Measurements from ENCODE around the gene SLC25A40.
"Not testable (repeated sequence)": the region's sequence is repeated elsewhere in the genome, so short reads cannot be mapped to it uniquely, and the experiment has no call there.

Gene SLC25A40

DNA sequence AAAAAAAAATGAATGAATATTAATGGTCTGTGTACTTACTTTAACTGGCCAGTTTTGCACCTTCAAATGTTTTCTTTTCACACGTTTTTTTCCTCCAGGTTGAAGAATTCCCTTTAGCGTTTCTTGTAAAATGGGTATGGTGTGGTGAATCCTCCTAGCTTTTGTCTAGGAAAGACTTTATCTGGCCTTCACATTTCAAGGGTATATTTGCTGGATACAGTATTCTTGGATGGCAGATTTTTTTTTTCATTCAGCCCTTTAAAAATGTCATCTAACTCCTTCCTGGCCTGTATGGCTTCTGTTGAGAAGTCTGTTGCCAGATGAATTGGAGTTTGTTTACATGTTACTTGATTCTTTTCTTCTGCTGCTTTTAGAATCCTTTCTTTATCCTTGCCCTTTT, 10.1 kb downstream of the SLC25A40 start:
- no peaks in the 10 kb centered on the region for H3K27me3 ChIP-seq (ENCODE audit: insufficient read depth, low read length)
- H3K36me3 ChIP-seq (ENCODE audit: insufficient read depth, low read depth, low read length), result peaks cover 10% of the 10 kb centered on the region; the same call in 1 of the 2 replicates
- H3K9ac ChIP-seq (ENCODE audit: low read depth, low read length), result no peak overlapping the region
- H3K27ac ChIP-seq (ENCODE audit: low read length), result no peak overlapping the region
- H3K4me3 ChIP-seq (ENCODE audit: low read length), result no peak overlapping the region
- peaks cover 3% of the 10 kb centered on the region; the same call in 1 of the 2 replicates for H3K4me1 ChIP-seq (ENCODE audit: insufficient read depth, low read length)
- H3K9me3 ChIP-seq (ENCODE audit: insufficient read depth, low read depth, low read length), result no peaks in the 10 kb centered on the region

DNA sequence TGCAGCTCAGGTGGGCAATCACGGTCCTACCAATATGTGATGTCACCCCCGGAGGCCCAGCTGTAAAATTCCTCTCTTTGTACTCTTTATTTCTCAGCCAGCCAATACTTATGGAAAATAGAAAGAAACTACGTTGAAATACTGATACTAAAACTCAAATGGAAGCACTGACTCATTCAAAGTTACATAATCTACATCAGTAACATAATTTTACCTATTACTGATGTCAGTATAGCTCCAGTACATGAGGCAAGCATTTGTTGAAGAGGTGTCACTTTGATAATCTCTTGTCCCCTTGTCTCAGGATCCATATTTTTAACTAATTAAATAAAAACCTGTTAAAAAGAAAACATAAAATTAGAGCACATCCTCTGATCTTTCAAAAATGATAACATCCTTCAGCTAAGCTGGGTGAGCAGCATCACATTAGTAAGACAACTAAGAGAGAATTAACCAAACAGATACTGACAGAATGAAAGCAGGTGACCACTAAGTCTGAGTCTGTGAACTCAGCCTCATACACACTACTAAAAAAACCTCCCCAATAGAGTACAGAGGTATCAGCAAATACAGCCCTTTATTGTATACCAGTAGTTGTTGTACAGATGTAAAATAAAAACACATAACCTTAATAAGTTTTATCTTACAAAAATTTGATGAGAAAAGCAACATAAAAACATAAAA, 17.6 kb downstream of the SLC25A40 start:
- H3K27ac ChIP-seq (ENCODE audit: low read length), result no peak overlapping the region
- no peak overlapping the region for H3K9ac ChIP-seq (ENCODE audit: low read depth, low read length)
- peaks cover 40% of the 10 kb centered on the region for H3K36me3 ChIP-seq (ENCODE audit: insufficient read depth, low read depth, low read length)
- no peaks in the 10 kb centered on the region for H3K9me3 ChIP-seq (ENCODE audit: insufficient read depth, low read depth, low read length)
- no peak overlapping the region for H3K4me3 ChIP-seq (ENCODE audit: low read length)
- H3K4me1 ChIP-seq (ENCODE audit: insufficient read depth, low read length), result peaks cover 6% of the 10 kb centered on the region; the same call in 1 of the 2 replicates
- H3K27me3 ChIP-seq (ENCODE audit: insufficient read depth, low read length), result no peaks in the 10 kb centered on the region

DNA sequence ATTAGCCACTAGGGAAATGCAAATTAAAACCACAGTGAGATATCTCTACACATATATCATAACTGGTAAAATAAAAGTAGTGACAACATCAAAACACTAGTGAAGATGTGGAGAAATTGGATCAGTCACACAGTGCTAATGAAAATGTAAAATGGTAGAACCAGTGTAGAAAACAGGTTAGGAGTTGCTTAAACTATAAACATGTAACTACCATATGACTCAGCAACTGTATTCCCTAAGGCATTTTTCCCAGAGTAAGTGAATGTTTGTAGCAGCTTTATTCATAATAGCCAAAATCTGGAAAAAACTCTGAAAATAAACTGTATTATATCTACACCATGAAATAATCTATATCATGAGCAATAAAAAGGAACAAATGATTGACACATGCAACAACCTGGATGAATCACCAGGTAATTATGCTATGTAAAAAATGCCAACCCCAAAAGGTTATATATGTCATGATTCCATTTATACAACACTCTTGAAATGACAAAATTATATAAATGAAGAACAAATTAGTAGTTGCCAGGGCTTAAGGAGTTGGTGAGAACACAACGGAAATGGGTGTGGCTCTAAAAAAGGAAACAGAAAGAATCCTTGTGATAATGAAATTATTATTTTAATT, 22.8 kb downstream of the SLC25A40 start:
- Histone ChIP-seq H3K9me3 (ENCODE audit: insufficient read depth, low read depth, low read length) (no peaks in the 10 kb centered on the region), H3K27me3 (ENCODE audit: insufficient read depth, low read length) (no peaks in the 10 kb centered on the region), H3K4me1 (ENCODE audit: insufficient read depth, low read length) (peaks cover 6% of the 10 kb centered on the region; the same call in 1 of the 2 replicates), H3K9ac (ENCODE audit: low read depth, low read length) (no peak overlapping the region), H3K36me3 (ENCODE audit: insufficient read depth, low read depth, low read length) (peaks cover 40% of the 10 kb centered on the region), H3K4me3 (ENCODE audit: low read length) (no peak overlapping the region), H3K27ac (ENCODE audit: low read length) (no peak overlapping the region)

DNA sequence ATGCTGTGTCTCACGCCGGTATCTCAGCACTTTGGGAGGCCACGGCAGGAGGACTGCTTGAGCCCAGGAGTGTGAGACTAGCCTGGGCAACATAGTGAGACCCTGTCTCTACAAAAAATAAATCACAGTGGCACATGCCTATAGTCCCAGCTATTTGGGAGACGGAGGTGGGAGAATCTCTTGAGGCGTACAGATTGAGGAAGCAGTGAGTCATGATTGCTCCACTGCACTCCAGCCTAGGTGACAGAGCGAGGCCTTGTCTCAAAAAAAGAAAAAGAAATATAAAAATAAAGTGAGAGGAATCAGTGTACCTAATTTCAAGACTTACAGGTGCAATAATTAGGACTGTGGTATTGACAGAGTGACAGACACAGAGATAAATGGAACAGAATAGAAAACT, 23.9 kb downstream of the SLC25A40 start:
- no peak overlapping the region for H3K9ac ChIP-seq (ENCODE audit: low read depth, low read length)
- no peaks in the 10 kb centered on the region for H3K9me3 ChIP-seq (ENCODE audit: insufficient read depth, low read depth, low read length)
- H3K36me3 ChIP-seq (ENCODE audit: insufficient read depth, low read depth, low read length), result peaks cover 29% of the 10 kb centered on the region
- H3K27ac ChIP-seq (ENCODE audit: low read length), result no peak overlapping the region
- peaks cover 6% of the 10 kb centered on the region; the same call in 1 of the 2 replicates for H3K4me1 ChIP-seq (ENCODE audit: insufficient read depth, low read length)
- no peak overlapping the region for H3K4me3 ChIP-seq (ENCODE audit: low read length)
- no peaks in the 10 kb centered on the region for H3K27me3 ChIP-seq (ENCODE audit: insufficient read depth, low read length)

DNA sequence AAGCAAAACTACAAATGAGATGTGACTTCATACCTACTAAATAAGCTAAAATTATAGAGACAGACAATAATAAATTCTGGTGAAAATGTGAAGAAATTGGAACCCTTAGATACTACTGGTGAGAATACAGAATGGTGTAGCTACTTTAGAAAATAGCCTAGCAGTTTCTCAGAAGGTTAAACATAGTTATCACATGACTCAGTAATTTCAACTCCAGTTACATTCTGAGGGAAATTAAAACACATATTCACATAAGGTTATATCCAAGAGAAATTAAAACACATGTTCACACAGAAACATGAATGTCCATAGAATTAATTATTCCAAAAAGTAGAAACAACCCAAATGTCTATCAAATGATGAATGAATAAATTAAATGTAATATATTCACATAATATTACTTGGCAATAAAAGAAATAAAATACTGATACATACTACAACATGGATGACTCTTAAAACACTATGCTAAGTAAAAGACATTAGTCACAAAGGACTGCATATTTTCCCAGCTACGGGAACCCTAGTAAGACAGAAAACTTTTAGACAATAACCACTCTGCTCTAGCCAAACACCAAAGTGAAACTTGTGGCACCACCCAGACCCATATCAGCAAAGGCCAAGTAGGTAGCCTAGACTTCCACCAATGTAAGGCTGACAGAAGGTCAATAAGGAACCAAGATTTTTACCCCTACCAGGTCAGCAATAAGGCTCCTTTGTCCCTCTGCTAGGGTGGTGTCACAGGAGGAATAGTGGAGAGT, 25.1 kb downstream of the SLC25A40 start:
- peaks cover 29% of the 10 kb centered on the region for H3K36me3 ChIP-seq (ENCODE audit: insufficient read depth, low read depth, low read length)
- H3K27me3 ChIP-seq (ENCODE audit: insufficient read depth, low read length), result no peaks in the 10 kb centered on the region
- H3K27ac ChIP-seq (ENCODE audit: low read length), result no peak overlapping the region
- H3K4me1 ChIP-seq (ENCODE audit: insufficient read depth, low read length), result peaks cover 2% of the 10 kb centered on the region; the same call in 1 of the 2 replicates
- no peak overlapping the region for H3K9ac ChIP-seq (ENCODE audit: low read depth, low read length)
- H3K9me3 ChIP-seq (ENCODE audit: insufficient read depth, low read depth, low read length), result no peaks in the 10 kb centered on the region
- H3K4me3 ChIP-seq (ENCODE audit: low read length), result no peak overlapping the region

DNA sequence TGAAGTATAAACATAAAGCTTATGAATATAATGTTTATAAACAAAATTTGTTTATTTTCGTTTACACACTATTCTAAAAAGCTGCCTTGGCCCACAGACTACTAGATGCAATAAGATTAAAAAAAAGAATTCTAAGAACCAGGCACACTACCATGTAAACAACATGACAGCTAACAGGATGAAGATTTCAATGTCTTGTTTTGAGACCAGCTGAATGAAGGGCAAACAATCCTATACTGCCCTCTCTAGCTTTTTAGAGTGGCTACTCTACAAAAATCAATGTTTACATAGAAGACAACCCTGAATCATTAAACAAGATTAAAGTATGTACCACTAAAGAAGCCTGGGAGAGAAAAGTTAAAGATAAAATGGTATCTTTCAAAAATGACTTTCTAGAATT, 38.6 kb downstream of the SLC25A40 start:
- no peak overlapping the region for H3K27ac ChIP-seq (ENCODE audit: low read length)
- H3K4me3 ChIP-seq (ENCODE audit: low read length), result no peak overlapping the region
- H3K36me3 ChIP-seq (ENCODE audit: insufficient read depth, low read depth, low read length), result no peaks in the 10 kb centered on the region
- H3K4me1 ChIP-seq (ENCODE audit: insufficient read depth, low read length), result no peaks in the 10 kb centered on the region
- H3K9ac ChIP-seq (ENCODE audit: low read depth, low read length), result no peak overlapping the region
- H3K27me3 ChIP-seq (ENCODE audit: insufficient read depth, low read length), result no peaks in the 10 kb centered on the region
- no peaks in the 10 kb centered on the region for H3K9me3 ChIP-seq (ENCODE audit: insufficient read depth, low read depth, low read length)

DNA sequence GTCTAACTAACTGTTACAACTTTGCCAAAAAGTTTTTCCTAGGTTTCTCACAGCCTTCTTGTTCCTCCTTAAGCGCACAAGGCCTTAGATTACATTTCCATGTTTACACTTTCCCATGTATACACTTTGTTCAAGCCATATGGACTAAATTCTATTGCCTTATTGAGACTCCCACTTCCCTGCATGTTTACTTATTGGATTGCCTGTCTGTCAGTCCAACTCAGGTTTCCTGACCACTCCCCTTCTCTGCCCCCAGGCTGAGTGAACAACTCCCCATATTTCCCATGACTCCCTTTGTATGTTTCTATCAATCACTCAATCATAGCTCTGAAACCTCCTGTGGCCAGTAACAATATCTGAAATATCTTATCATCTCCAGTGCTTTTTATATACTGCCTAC, 43.0 kb downstream of the SLC25A40 start:
- Histone ChIP-seq H3K27me3 (ENCODE audit: insufficient read depth, low read length) (no peaks in the 10 kb centered on the region), H3K4me3 (ENCODE audit: low read length) (no peak overlapping the region), H3K27ac (ENCODE audit: low read length) (no peak overlapping the region), H3K9ac (ENCODE audit: low read depth, low read length) (no peak overlapping the region), H3K9me3 (ENCODE audit: insufficient read depth, low read depth, low read length) (no peaks in the 10 kb centered on the region), H3K36me3 (ENCODE audit: insufficient read depth, low read depth, low read length) (0 out of 2 replicates have a peak, but pooled peaks cover 4% of the 10 kb centered on the region), H3K4me1 (ENCODE audit: insufficient read depth, low read length) (no peaks in the 10 kb centered on the region)

DNA sequence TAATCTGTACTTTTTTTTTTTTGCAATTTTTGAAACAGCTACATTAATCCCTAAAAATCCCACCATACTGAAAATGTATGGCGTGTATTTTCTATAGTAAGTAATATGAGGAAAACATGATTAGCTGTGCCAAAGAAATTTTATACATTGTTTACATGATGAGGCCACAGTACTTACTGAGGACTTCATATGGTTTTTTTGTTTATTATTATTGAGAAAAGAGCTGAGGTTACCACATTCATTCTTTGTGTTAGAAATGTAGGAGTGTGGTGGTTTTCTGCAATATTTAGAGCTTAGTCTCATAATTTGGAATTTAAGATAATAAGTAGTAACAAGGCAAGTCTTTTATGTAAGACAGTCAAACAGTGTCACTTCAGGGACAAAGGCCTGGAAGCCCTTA, 45.1 kb downstream of the SLC25A40 start:
- Histone ChIP-seq H3K9me3 (ENCODE audit: insufficient read depth, low read depth, low read length) (peaks cover 7% of the 10 kb centered on the region), H3K27ac (ENCODE audit: low read length) (no peak overlapping the region), H3K27me3 (ENCODE audit: insufficient read depth, low read length) (no peaks in the 10 kb centered on the region), H3K36me3 (ENCODE audit: insufficient read depth, low read depth, low read length) (0 out of 2 replicates have a peak, but pooled peaks cover 4% of the 10 kb centered on the region), H3K9ac (ENCODE audit: low read depth, low read length) (no peak overlapping the region), H3K4me1 (ENCODE audit: insufficient read depth, low read length) (no peaks in the 10 kb centered on the region), H3K4me3 (ENCODE audit: low read length) (no peak overlapping the region)

DNA sequence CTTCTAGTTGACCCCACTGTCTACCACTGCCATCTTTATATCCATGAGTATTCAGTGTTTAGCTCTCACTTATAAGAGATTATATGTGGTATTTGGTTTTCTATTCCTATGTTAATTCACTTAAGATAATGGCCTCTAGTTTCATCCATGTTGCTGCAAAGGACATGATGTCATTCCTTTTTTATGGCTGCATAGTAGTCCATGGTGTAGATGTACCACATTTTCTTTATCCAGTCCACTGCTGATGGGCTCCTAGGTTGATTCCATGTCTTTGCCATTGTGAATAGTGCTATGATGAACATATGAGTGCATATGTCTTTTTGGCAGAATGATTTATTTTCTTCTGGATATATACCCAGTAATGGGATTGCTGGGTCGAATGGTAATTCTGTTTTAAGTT, 47.8 kb downstream of the SLC25A40 start:
- not testable (repeated sequence) for H3K9ac ChIP-seq (ENCODE audit: low read depth, low read length); H3K4me3 ChIP-seq (ENCODE audit: low read length); H3K4me1 ChIP-seq (ENCODE audit: insufficient read depth, low read length); H3K36me3 ChIP-seq (ENCODE audit: insufficient read depth, low read depth, low read length); H3K27me3 ChIP-seq (ENCODE audit: insufficient read depth, low read length); H3K27ac ChIP-seq (ENCODE audit: low read length)
- peaks cover 19% of the 10 kb centered on the region for H3K9me3 ChIP-seq (ENCODE audit: insufficient read depth, low read depth, low read length)

DNA sequence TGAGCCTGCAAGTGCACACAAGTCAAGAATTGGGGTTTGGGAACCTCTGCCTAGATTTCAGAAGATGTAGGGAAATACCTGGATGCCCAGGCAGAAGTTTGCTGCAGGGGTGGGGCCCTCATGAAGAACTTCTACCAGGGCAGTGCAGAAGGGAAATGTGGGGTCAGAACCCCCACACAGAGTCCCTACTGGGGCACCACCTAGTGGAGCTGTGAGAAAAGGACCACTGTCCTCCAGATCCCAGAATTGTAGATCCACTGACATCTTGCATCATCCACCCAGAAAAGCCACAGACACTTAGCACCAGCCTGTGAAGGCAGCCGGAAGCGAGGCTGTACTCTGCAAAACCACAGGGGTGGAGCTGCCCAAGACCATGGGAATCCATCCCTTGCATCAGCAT, 50.8 kb downstream of the SLC25A40 start:
- H3K4me3 ChIP-seq (ENCODE audit: low read length); H3K4me1 ChIP-seq (ENCODE audit: insufficient read depth, low read length); H3K27me3 ChIP-seq (ENCODE audit: insufficient read depth, low read length); H3K9ac ChIP-seq (ENCODE audit: low read depth, low read length); H3K27ac ChIP-seq (ENCODE audit: low read length); H3K36me3 ChIP-seq (ENCODE audit: insufficient read depth, low read depth, low read length): not testable (repeated sequence)
- peaks cover 19% of the 10 kb centered on the region for H3K9me3 ChIP-seq (ENCODE audit: insufficient read depth, low read depth, low read length)

DNA sequence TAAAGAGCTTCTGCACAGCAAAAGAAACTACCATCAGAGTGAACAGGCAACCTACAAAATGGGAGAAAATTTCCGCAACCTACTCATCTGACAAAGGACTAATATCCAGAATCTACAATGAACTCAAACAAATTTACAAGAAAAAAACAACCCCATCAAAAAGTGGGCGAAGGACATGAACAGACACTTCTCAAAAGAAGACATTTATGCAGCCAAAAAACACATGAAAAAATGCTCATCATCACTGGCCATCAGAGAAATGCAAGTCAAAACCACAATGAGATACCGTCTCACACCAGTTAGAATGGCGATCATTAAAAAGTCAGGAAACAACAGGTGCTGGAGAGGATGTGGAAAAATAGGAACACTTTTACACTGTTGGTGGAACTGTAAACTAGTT, 54.1 kb downstream of the SLC25A40 start:
- not testable (repeated sequence) for H3K4me1 ChIP-seq (ENCODE audit: insufficient read depth, low read length); H3K9ac ChIP-seq (ENCODE audit: low read depth, low read length); H3K4me3 ChIP-seq (ENCODE audit: low read length); H3K27ac ChIP-seq (ENCODE audit: low read length); H3K36me3 ChIP-seq (ENCODE audit: insufficient read depth, low read depth, low read length); H3K27me3 ChIP-seq (ENCODE audit: insufficient read depth, low read length)
- H3K9me3 ChIP-seq (ENCODE audit: insufficient read depth, low read depth, low read length), result peaks cover 19% of the 10 kb centered on the region

DNA sequence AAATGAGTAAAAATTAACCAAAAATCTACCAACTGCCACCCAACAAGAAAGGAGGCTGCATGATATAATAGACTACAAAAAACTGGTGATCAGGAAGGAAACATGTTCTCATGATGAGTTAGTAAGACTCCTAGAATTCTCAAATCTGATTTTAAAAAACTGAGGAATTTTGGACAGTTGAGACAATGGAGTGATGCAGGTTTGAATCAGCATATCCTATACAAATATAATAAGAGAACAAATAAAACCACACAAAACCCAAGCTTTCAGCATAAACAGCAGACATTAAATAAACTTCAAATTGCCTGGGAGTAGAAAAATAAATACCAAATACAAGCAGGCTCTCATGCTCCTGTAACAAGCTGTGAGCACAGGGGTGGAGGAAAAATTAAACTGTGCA, 57.8 kb downstream of the SLC25A40 start:
- Histone ChIP-seq H3K4me3 (ENCODE audit: low read length) (no peak overlapping the region), H3K9me3 (ENCODE audit: insufficient read depth, low read depth, low read length) (no peaks in the 10 kb centered on the region), H3K27ac (ENCODE audit: low read length) (no peak overlapping the region), H3K9ac (ENCODE audit: low read depth, low read length) (no peak overlapping the region), H3K27me3 (ENCODE audit: insufficient read depth, low read length) (no peaks in the 10 kb centered on the region), H3K4me1 (ENCODE audit: insufficient read depth, low read length) (no peaks in the 10 kb centered on the region; the same call in 1 of the 2 replicates), H3K36me3 (ENCODE audit: insufficient read depth, low read depth, low read length) (no peaks in the 10 kb centered on the region)

Data from iPS-20b (cell line).